Left ventricle myocardium superior (tissue), 1 donor: ENCODE results near the gene CLPTM1. TPM values are rescaled to one million over a fixed set of nuclear protein-coding genes. Genes with fewer than 3 reads are reported as not detected.

Source experiments
- ATAC-seq: fragments of 200-7000 bp; cut with Tn5 transposase; one replicate; pipeline ENCODE4 v1.9.1; 2020; ENCODE audit warnings: mild to moderate bottlenecking, moderate library complexity
- DNase-seq: peaks from one replicate; pipeline ENCODE4 v3.0.0-alpha.2; 2020
- intact Hi-C: fragments of 100-400 bp; cut with micrococcal nuclease; formaldehyde crosslinking; loops from one replicate; pipeline ENCODE4 v1.11.0; 2022
- total RNA-seq: library from RNA; stranded (reverse); fragmentation: NEBNext Ultra II Directional; extraction: Animal tissue kit (Norgen Biotek cat#: 25700); gene quantifications from one replicate; pipeline ENCODE4 v1.2.1, GENCODE V29; 2021
- donor health status: DM: no; HTN: yes; CAD: no; lungs with severe emphysema.

Gene CLPTM1
- total RNA-seq, 1 donor from 2014 or later, result 97.6 TPM

DNA sequence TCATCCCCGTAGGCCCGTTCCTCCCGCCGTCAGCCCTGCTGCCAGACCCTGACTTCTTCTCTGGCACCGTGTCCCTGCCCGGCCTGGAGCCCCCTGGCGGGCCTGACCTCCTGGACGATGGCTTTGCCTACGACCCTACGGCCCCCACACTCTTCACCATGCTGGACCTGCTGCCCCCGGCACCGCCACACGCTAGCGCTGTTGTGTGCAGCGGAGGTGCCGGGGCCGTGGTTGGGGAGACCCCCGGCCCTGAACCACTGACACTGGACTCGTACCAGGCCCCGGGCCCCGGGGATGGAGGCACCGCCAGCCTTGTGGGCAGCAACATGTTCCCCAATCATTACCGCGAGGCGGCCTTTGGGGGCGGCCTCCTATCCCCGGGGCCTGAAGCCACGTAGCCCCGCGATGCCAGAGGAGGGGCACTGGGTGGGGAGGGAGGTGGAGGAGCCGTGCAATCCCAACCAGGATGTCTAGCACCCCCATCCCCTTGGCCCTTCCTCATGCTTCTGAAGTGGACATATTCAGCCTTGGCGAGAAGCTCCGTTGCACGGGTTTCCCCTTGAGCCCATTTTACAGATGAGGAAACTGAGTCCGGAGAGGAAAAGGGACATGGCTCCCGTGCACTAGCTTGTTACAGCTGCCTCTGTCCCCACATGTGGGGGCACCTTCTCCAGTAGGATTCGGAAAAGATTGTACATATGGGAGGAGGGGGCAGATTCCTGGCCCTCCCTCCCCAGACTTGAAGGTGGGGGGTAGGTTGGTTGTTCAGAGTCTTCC, 82.4 kb downstream of the CLPTM1 start:
- DNase-seq (no peak), ATAC-seq (no peak)
- intact Hi-C loops, result no loop called here

DNA sequence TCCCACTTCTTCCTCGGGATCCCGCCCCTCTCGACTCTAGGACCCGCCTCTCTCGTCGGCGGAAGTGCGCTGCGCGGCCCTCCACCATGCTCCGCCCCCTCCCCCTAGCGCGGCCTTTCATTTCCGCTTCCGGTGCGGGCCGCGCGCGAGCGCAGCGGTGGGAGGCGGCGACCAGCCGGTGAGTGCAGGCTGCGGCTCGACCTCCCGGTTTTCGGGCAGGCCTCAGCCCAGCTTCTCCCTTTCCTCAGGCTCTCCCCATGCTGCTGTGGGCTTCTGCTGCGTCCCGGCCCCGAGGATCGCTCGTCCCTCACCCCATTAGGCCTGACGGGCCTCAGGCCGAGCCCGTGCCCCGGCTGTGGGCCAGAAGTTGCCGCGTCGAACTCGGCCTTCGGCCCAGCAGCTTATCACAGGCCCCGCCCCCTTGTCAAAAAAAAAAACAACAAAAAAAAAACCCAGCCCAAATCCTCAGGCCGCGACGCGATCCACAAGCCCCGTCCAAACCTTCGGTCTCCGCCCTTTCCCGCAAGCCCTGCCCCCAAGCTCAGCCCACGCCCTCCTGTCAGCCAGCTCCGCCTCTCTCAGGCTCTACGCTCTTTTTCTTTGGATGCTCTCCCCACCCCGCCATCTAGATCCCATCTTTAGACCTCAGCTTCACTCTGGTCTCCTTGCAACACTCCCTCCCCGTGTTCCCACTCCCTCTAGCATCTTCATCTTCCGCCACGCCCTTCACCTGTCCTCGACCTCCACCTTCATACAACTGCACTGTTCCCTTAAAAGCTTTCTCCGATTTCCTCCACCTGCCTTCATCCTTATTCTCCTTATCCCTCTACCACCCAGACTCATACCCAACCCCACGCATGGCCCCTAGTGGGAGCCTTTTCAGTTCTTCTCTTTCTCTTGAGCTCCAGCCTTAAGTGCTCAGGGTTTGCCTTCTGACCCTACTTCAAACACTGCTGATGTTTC, 84.0 kb downstream of the CLPTM1 start, which contains the start of gene CLASRP:
CLASRP (plus strand) TSS at position 115 of the 963 bp plus-strand sequence. CDS start 1,168 bp downstream, outside the sequence.
- intact Hi-C loops, result no loop called here
- peak; percentile 99 for ATAC-seq
- DNase-seq, result peak; percentile 95

DNA sequence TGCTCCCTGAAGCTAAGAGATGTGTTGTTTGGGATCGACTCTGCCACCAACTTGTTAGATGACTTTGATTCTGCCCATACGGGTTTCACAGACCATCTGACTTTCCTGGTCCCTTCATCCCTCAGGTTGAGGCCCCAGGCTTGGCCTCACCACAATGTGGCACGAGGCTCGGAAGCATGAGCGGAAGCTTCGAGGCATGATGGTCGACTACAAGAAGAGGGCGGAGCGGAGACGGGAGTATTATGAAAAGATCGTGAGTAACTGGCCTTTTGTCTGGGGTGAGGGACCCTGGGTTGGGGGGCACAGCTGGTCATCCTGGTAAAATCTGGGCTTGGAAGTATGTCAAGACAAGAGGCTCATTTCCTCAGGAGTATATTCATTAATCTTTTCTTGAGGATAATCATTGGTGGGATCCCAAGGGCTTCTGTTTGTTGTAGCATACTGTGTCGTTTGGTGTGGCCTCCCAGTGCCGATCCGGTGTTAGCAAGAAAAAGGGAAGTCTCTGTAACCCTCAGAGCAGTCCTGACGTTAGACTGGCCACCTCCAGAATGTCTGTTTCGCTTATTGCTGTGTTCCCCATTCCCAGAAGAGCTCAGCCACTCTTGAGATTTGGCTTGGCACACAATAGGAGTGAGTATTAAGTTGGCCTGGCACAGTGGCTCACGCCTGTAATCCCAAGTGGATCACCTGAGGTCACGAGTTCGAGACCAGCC, 85.0 kb downstream of the CLPTM1 start:
- DNase-seq (no peak), ATAC-seq (no peak)
- intact Hi-C loops, result no loop called here

DNA sequence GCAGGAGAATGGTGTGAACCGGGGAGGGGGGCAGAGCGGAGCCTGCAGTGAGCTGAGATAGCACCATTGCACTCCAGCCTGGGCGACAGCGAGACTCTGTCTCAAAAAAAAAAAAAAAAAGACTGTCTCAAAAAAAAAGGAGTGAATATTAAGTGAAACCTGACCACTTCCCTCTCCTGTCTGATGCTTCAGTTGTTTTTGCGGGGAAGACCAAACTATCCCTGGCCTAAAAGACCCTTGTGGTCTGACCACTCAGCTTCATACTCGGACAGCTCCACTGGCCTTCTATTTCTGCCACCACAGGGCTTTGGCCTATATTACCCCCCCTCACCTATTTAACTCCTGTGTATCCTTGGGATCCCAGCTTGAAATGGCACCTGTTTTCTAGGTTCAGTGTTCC, 85.9 kb downstream of the CLPTM1 start:
- DNase-seq (no peak), ATAC-seq (no peak)
- intact Hi-C loops, result no loop called here

Other genes starting within 250 kb of the CLPTM1 start
- gene BCL3, start 206.7 kb upstream of the CLPTM1 start, total RNA-seq, result 14.5 TPM
- not detected for gene CBLC, start 177.5 kb upstream of the CLPTM1 start, total RNA-seq
- 85.5 TPM for gene BCAM, start 146.3 kb upstream of the CLPTM1 start, total RNA-seq
- 35.4 TPM for gene NECTIN2, start 109.1 kb upstream of the CLPTM1 start, total RNA-seq
- 49.8 TPM for gene TOMM40, start 64.1 kb upstream of the CLPTM1 start, total RNA-seq
- 18.9 TPM for gene APOE, start 49.6 kb upstream of the CLPTM1 start, total RNA-seq
- 1.7 TPM for gene APOC1, start 40.8 kb upstream of the CLPTM1 start, total RNA-seq
- not detected for gene APOC4, start 13.1 kb upstream of the CLPTM1 start, total RNA-seq
- not detected for gene APOC2, start 9.3 kb upstream of the CLPTM1 start, total RNA-seq
- 3.5 TPM for gene RELB, start 46.1 kb downstream of the CLPTM1 start, total RNA-seq
- gene CLASRP, start 83.7 kb downstream of the CLPTM1 start, total RNA-seq, result 33.9 TPM
- 0.20 TPM for gene ZNF296, start 121.1 kb downstream of the CLPTM1 start, total RNA-seq
- gene GEMIN7, start 123.9 kb downstream of the CLPTM1 start, total RNA-seq, result 14.4 TPM
- gene PPP1R37, start 137.8 kb downstream of the CLPTM1 start, total RNA-seq, result 16.0 TPM
- gene NKPD1, start 205.6 kb downstream of the CLPTM1 start, total RNA-seq, result 0.07 TPM
- gene TRAPPC6A, start 222.9 kb downstream of the CLPTM1 start, total RNA-seq, result 13.7 TPM
- 6.0 TPM for gene BLOC1S3, start 223.4 kb downstream of the CLPTM1 start, total RNA-seq